ENCODE measurements around the gene ABHD5.

The ABHD5 gene

DNA sequence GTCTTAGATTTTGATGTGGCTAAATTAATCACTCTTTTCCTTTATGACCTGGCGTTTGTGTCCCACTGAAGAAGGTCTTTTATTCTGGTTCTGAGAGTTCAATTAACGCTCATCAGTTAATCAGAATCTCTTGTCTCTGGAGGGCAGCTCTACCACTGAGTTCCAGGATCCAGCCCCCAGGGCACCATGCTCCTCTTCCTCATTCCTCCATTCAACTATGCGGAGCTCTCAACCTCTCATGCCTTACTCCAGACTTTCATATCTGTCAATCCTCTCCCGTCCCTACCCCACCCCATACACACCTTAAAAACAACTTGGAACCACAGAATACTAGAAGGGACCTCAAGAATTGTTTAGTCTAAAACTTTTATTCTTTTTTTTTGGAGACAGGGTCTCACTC is 4.8 kb upstream of the ABHD5 start:
- no peak overlapping the region for H3K27ac ChIP-seq
- no peak overlapping the region for H3K4me3 ChIP-seq (ENCODE audit: low read depth, low read length)
- in situ Hi-C loops (cut with HindIII; ENCODE audit: low pct_ligation_motif_present, low sequenced_read_pairs), result no loop called here
- H3K36me3 ChIP-seq (replicated peaks), result no peaks in the 10 kb centered on the region
- TF ChIP-seq, protein P1, sequence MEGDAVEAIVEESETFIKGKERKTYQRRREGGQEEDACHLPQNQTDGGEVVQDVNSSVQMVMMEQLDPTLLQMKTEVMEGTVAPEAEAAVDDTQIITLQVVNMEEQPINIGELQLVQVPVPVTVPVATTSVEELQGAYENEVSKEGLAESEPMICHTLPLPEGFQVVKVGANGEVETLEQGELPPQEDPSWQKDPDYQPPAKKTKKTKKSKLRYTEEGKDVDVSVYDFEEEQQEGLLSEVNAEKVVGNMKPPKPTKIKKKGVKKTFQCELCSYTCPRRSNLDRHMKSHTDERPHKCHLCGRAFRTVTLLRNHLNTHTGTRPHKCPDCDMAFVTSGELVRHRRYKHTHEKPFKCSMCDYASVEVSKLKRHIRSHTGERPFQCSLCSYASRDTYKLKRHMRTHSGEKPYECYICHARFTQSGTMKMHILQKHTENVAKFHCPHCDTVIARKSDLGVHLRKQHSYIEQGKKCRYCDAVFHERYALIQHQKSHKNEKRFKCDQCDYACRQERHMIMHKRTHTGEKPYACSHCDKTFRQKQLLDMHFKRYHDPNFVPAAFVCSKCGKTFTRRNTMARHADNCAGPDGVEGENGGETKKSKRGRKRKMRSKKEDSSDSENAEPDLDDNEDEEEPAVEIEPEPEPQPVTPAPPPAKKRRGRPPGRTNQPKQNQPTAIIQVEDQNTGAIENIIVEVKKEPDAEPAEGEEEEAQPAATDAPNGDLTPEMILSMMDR (IDR thresholded peaks at IDR 0.05; ENCODE audit: low read depth, low read length, missing control alignments), result no peak
- no peak for DNase-seq
- no peaks in the 10 kb centered on the region for H3K27me3 ChIP-seq (replicated peaks)

DNA sequence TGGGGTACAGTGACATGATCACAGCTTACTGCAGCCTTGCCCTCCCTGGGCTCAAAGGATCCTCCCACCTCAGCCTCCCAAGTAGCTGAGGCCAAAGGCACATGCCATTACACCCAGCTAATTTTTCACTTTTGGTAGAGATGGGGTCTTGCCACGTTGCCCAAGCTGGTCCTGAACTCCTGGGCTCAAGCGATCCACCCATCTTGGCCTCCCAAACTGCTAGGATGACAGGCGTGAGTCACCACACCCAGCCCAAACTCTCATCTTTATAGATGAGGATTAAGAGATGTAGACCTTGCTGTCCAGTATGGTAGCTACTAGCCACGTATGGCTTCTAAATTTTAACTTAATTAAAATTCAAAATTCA is 4.4 kb upstream of the ABHD5 start:
- in situ Hi-C loops (cut with HindIII; ENCODE audit: low pct_ligation_motif_present, low sequenced_read_pairs), result no loop called here
- no peak for DNase-seq
- Histone ChIP-seq H3K27ac (no peak overlapping the region), H3K27me3 (replicated peaks) (no peaks in the 10 kb centered on the region), H3K4me3 (ENCODE audit: low read depth, low read length) (no peak overlapping the region), H3K36me3 (replicated peaks) (no peaks in the 10 kb centered on the region)
- TF ChIP-seq, protein P1 (IDR thresholded peaks at IDR 0.05; ENCODE audit: low read depth, low read length, missing control alignments), result no peak

DNA sequence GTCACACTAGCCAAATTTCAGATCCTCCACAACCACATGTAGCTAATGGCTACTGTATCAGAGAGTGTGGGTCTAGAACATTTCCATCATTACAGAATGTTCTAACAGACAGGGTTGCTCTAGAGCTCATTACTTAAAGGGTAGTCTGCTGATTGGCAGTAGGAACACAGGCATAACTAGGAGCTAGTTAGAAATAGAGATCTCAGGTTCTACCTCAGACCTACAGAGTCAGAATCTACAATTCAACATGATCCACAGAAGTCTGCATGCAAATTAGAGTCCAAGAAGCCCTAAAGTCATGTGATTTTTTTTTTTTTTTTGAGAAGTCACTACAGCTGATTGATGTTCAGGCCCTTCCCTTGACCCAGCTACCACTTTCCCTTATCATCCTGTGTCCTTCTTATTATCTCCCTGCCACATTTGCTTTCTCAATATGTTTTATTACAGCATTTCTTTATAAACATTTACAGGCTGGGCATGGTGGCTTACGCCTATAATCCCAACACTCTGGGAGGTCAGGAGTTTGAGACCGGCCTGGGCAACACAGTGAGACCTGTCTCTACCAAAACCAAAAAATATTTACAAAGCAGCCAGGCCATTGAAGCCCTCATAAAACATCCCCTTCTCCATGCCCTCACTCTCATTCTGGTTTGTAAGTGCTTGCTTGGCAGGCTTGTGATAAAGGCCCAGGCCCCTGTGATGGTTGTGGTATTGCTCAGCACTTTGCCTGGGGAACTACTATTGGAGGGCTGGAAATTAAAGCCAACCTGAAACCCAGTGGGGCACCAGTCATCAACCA is 3.8 kb upstream of the ABHD5 start:
- H3K27me3 ChIP-seq (replicated peaks), result no peaks in the 10 kb centered on the region
- TF ChIP-seq, protein P1 (IDR thresholded peaks at IDR 0.05; ENCODE audit: low read depth, low read length, missing control alignments), result no peak
- no peak overlapping the region for H3K27ac ChIP-seq
- no peaks in the 10 kb centered on the region for H3K36me3 ChIP-seq (replicated peaks)
- DNase-seq, result no peak
- in situ Hi-C loops (cut with HindIII; ENCODE audit: low pct_ligation_motif_present, low sequenced_read_pairs), result no loop called here
- H3K4me3 ChIP-seq (ENCODE audit: low read depth, low read length), result no peak overlapping the region

DNA sequence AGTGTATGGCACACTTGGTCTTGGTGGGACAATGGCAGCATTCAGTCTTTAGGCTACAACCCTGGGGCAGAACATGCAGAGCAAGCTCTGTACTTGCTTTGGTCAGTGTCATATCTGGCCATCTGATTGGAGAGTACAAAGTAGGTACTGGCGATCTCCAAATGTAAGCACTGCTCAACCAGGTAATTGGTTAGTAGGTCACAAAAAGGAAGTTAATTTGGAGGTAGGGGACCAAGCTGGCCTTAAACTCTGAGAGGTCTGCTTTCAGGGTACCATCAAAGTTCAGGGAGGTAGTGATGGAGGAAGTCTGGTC is 3.3 kb upstream of the ABHD5 start:
- Histone ChIP-seq H3K27me3 (replicated peaks) (no peaks in the 10 kb centered on the region), H3K4me3 (ENCODE audit: low read depth, low read length) (no peak overlapping the region), H3K27ac (no peak overlapping the region), H3K36me3 (replicated peaks) (no peaks in the 10 kb centered on the region)
- no peak for DNase-seq
- TF ChIP-seq, protein P1 (IDR thresholded peaks at IDR 0.05; ENCODE audit: low read depth, low read length, missing control alignments), result no peak
- in situ Hi-C loops (cut with HindIII; ENCODE audit: low pct_ligation_motif_present, low sequenced_read_pairs), result no loop called here

DNA sequence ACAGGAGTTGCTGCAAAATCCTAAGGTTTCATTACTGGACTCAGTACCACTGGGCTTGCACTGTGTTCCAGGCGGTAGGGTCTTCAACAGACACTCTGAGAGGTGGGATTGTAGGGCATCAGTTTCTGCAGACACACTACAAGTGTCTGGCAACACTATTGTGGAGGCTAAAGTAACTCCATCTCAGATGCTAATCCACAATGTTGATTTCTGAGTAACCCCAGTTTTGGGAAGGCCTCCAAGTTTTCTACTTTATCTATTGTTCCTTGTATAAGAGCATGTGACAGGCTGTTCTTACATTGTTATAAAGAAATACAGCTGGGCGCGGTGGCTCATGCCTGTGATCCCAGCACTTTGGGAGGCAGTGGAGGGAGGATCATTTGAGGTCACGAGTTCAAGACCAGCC is 2.5 kb upstream of the ABHD5 start:
- Histone ChIP-seq H3K27ac (no peak overlapping the region), H3K27me3 (replicated peaks) (no peaks in the 10 kb centered on the region), H3K36me3 (replicated peaks) (no peaks in the 10 kb centered on the region), H3K4me3 (ENCODE audit: low read depth, low read length) (no peak overlapping the region)
- in situ Hi-C loops (cut with HindIII; ENCODE audit: low pct_ligation_motif_present, low sequenced_read_pairs), result no loop called here
- TF ChIP-seq, protein P1 (IDR thresholded peaks at IDR 0.05; ENCODE audit: low read depth, low read length, missing control alignments), result no peak
- DNase-seq, result no peak

DNA sequence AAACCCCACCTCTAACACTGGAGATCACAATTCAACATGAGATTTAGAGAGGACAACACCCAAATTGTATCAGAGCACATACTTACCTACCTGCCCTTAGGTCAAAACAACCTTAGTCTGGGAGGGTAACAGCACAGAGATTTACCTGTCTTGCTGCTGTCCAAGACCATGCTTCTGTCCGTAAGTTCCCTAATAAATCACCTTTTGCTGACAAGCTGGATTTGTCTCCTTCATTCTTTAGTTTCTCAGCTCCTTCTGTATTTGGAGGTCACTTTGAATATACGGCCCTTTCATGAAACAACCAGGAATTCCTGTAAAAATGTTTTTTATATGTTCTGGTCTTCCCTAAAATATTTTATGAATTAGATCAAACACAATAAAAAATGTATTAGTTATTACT is 1.6 kb upstream of the ABHD5 start:
- Histone ChIP-seq H3K27me3 (replicated peaks) (no peaks in the 10 kb centered on the region), H3K4me3 (ENCODE audit: low read depth, low read length) (no peak overlapping the region), H3K36me3 (replicated peaks) (no peaks in the 10 kb centered on the region), H3K27ac (no peak overlapping the region)
- DNase-seq, result no peak
- in situ Hi-C loops (cut with HindIII; ENCODE audit: low pct_ligation_motif_present, low sequenced_read_pairs), result no loop called here
- TF ChIP-seq, protein P1 (IDR thresholded peaks at IDR 0.05; ENCODE audit: low read depth, low read length, missing control alignments), result no peak
